Forelimb muscle (tissue), 1 donor: ENCODE results near the gene CPNE4. TPM values are rescaled to one million over a fixed set of nuclear protein-coding genes. Genes with fewer than 3 reads are reported as not detected.
"Not testable (repeated sequence)": the region's sequence is repeated elsewhere in the genome, so short reads cannot be mapped to it uniquely, and the experiment has no call there.

Experiments used
- DNase-seq: peaks from one replicate; pipeline ENCODE4 v3.0.0-alpha.2; 2013; ENCODE audit warnings: low read depth
- polyA plus RNA-seq: library from polyadenylated mRNA; unstranded; fragments of 120-200 nt; gene quantifications from one replicate; pipeline ENCODE4 v1.2.1, GENCODE V29; 2013; ENCODE audit not compliant: insufficient read length

Gene CPNE4
- polyA plus RNA-seq, 1 donor, result 0.23 TPM

DNA sequence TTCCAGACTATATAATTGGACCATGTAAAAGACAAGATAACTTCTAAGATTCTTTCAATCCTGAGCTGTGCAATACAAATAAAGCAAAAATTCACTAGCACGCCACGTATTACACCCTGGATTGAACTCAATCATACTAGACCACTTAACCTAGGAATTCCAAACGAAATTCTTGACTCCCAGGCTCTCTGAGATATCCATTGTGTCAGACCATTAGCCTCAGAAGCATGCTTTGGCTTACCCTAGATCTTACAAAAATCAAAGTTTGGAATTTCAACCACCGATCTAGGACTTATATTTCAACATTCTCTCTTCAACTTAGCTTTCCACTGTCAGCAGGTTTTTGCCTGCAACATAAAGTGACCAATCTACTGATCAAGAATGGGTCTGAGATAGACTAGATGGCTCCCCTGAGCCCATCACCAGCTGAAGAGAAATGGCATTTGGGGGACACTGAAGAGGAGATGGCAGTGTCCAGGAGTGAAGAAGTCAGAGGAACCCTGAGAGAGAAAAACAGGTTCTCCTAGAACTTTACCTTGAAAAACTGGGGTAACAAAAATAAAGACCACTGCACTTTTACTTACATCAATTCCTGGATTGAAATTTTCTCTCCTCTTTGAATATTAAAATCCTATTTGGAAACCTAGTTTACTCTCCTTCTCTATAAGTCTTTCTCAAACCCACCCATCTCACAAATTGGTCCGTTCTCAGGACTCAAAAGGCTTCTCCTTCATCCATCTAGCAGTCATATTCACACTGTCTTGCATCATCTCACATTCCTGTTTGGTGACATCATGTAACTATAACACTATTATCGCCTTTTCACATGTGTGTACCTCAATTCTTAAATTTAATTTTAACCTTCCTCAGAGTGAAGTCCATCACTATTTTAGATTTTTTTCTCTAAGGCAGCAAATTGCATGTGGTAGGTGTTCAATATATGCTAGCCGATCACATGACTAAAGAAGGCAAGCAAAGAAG is 18.5 kb downstream of the CPNE4 start:
- DNase-seq, result no peak

DNA sequence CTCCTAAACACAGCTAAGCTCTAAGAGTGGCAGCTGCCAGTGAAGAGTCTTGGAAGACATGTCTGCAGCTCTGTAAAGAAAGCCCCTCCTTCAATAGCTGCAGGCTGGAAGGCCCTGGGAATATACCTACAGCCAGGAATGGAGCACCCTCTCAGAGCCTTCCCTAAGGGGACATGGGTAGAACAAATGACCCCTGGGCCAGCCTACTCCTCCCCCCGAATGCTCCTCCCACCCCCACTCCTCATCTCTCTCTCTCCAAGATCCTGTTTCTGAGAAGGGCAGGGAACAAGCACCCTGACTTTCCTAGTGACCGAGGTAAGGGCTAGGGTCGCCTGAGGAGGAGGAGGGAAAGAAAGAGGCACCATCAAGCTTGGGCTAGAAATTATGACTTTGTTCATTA is 20.7 kb downstream of the CPNE4 start:
- DNase-seq, result no peak

DNA sequence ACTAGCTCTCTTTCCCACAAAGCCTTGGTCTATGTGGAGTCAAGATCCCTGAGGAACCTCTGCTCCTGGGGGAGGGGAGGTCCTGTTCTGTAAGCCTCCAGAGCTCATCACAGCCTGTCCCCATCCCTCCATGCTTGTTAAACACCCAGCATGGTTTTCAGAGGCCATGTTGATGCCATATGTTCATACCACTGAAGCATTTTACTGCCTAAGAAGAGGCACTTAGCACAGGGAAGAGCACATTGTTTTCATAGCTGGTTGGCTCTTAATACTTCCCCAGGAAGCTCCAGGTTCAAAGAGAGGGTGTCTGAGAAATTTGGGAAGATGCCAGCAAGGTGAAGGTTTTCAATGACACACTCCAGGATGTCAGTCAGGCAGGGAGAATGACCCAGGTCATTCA is 25.6 kb downstream of the CPNE4 start:
- DNase-seq, result no peak

DNA sequence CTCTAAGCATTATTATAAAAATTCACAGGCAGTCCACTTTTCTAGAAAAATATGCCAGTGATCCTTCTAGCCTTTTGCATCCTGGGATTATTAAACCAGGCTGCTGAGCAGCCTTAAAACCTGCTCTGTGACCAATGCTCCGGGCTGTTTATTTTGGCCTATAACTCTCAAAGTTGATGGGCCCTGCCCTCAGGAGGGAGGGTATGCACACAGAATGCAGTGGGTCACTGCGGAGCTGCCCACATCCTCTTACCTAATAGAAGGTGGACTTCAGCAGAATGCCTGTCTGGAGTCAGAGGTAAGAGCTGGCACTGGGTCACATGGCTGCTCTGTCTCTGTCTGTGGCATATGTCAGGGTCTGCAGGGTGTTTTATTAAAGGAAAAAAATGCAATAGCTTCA is 26.0 kb downstream of the CPNE4 start:
- DNase-seq, result no peak

DNA sequence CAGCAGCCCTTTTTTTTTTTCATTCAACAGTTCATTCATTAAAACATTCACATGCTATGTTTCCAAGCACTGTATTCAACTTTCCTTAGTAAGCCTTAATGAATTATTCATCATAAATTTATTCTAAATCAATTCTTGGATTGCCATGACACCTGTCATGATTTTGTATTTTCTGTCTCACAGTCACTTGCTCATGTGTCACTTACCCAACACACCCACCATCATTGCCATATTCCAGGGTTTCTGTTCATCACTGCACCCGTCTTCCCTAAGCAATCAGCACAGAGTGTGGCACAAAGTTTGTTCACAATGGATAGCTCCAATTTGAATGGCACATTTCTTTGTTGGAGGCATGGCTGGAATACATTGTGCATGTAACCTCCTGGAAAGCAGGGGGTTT is 27.2 kb downstream of the CPNE4 start:
- DNase-seq, result no peak

DNA sequence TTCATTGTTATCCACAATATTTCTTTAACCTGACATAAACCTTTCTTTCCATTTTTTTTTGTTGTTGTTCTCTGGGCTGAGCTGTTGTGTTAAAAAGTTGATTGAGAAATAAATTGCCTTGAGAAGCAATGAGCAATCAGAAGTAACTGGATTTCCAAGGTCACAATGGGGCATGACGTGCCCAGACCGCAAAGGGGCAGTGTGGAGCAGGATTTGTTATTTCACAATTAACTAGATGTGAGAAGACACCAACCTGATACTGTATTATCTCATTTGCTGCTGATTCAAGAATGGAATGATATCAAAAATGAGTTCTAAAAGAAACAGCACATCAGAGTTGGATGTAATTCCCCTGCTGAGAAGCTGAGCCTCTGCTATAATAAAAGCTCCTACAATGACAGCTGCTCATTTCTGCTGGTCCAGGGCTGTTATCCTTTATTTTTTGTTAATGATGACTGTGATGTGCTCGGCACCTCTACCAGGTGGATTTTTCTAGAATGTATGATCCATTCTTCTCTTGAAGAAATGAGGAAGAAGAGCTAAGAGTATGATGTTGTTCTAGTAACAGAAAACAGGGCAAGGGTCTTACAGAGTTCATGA is 28.1 kb downstream of the CPNE4 start:
- no peak for DNase-seq

DNA sequence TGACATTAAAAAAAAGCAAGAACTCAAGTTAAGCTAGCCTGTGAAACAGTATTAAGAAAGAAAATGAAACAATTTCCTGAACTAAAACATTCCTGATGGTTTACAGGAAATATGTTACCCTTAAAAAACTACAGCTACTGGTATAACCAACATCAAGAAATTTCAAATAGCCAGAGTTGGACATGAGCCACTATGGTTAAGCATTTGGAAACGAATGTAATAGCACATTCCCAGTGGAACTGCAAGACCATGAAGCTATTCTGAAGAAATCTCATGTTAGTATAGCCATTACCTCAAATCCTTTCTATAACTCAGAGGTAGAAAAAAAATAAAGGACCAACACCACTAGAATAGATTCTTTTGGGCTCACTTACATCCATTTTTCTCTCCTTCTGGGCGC is 30.2 kb downstream of the CPNE4 start:
- no peak for DNase-seq

DNA sequence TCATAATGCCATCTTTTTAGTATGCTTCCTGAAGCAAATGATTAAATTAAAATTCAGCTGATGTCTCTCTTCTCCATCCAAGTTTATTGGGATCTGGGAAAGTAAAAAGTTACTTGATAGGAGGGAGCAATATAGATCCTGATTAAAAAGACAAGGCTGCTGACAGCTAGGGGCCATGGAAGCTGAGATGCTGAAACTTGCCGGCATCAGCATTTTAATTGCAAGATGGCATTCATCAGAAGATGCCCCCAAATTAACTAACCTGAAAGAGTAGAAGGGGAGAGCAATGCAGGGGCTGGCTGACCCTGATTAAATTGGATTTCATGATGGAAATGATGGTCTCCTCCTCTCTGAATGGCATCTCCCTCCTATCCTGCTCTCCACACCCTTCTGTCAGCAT is 31.1 kb downstream of the CPNE4 start:
- no peak for DNase-seq

DNA sequence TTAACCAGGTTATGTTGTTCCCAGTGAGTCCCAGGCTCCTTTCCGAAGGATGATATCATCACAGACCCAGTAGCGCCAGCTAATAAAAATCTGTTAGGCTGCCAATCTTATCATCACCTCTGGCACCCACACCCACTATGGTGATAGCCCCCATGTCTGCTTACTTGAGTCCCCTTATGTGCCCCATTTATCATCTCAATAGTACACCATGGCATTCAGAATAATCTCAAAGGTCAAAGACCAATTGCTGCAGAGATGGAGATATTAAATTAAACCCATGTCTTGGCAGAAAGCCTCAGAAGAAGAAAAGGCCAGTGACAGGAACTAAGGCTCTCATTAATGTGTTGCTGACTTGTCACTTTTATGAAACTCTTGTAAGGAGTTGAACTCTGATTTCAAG is 32.8 kb downstream of the CPNE4 start:
- no peak for DNase-seq

DNA sequence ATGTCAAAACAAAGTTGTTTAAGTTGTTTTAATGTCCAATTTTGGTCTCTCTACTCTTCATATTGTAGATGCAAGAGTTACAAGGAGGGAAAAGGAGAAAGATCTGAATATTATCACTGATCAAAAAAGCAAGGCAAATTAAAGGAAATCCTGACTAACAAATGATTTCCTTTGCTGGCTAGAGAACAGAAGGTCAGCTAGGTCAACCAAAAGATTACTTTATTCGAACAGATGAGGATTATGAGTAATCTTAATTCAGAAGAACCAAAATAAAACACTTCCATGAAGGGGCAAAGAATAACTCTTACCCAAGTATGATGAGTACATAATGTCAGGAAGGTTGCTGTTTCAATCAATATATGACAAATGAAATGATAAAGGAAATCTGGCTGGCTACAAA is 33.8 kb downstream of the CPNE4 start:
- DNase-seq, result no peak

DNA sequence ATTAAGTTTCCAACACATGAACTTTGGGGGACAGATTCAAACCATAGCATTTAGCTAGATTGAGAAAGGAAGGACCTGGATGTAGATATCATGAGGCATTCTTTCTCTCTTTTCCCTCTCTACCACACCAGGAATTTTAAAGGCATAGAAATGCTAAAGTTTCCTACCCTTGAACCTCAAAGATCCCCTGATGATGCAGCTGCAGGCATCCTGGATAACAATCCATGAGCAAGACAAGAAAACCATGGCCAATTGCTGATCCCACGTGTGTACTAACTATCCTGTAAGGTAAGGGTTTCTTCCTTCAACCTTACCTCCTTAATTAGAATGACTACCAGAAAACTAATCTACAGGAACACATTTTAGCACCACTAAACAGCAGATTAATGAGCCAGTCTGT is 36.8 kb downstream of the CPNE4 start:
- no peak for DNase-seq

DNA sequence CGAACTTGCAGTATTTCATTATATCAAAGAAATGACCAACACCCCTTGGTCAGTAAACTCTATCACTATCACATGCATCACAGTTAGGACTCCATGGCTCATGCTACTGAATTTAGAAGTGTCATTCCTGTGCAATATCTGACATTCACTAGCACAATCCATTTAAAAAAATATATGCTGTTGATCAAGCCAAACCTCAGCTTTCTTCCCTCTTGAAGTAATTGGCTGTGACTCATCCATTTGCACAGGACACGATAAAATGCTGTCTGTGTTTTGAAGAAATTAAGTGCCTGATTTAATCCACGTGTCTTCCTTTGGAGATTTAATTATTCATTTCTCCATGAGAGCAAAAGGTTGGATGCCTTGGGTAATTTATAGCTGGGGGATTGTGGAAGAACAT is 38.9 kb downstream of the CPNE4 start:
- no peak for DNase-seq

DNA sequence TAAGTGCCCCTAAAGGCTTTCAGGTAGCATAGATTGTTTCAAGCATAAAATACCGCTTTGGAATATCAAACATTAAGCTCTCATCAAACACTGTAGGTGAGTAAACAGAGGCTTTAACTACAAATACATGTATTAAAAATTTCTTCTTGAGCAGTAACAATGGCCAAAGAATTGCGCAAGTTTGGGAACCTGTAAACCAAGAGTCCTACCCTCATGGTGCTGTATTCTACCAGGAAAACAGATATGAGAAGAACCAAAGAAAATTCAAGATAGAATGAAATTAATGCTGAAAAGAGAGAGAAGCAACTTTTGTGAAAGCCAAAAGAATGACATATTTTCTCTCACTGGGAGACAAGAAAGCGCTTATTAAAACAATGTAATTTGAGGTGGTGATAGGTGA is 45.5 kb downstream of the CPNE4 start:
- no peak for DNase-seq

DNA sequence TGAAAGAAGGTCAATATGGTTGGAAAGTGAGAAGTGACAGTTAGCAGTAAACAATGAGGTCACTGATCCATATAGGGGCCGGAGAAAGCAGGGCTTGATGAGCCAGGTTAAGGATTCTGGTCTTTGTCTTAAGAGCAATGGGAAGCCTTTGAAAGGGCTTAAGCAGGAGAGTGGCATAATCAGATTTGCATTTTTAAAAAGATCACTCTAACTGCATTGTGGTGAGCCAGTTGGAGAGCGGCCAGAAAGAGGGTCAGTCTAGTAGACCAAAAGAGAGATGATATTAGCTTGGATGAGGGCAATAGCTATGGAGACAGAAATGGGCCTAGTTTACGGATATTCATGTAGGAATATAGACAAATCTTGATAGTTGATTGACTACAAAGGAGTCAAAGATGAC is 46.6 kb downstream of the CPNE4 start:
- no peak for DNase-seq

DNA sequence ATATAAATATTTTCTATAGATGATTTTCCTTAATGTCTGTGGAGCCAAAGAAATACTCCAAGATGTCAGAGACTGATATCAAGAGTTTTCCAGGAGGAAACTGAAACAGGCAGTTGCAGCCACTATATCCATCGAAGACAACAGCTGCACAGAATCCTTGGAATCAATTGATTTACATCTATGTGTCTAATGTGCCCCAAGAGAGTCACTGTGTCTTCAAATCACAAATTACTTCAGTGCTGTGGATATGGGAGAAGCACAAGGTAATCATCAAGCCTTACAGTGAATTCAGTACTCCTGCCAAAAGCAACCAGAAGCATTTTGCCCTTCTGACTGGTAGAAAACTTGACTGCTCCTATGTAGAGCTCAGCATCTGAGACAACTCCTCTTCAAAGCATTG is 51.1 kb downstream of the CPNE4 start:
- no peak for DNase-seq

DNA sequence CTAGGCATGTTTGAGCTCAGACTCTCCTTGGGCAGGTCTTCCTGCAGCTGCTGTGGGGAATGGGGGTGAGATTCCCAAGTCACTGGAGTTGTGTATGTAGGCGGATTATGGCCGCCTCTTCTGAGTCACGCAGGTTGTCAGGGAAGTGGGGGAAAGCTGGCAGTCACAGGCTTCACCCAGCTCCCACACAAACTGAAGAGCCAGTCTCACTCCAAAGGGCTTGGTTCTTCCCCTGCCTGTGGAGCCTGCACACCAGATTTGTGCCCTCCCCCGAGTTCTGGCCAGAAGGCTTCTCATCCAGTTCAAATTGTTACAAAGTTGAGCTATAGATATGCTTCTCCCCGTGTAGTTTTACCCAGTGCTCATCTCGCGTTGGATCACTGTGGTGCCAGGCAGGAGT is 53.5 kb downstream of the CPNE4 start:
- DNase-seq, result no peak

DNA sequence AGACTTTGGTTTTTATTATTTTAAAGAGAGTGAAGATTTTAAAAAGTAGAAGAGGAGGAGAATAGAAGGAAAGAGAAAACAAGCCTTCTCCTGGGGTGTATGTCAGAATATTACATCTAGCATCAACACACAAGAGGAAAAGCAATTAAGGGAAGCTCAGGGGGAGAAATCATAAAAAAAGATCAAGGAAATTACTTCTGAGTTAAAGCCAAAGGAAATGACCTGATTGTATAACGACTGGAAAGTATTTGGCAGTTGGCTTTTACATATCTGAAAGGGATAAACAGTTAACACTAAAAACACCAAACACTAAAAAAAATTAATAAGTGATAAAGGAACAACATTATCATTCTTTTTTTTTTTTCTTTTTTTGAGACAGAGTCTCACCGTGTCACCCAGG is 58.4 kb downstream of the CPNE4 start:
- no peak for DNase-seq

DNA sequence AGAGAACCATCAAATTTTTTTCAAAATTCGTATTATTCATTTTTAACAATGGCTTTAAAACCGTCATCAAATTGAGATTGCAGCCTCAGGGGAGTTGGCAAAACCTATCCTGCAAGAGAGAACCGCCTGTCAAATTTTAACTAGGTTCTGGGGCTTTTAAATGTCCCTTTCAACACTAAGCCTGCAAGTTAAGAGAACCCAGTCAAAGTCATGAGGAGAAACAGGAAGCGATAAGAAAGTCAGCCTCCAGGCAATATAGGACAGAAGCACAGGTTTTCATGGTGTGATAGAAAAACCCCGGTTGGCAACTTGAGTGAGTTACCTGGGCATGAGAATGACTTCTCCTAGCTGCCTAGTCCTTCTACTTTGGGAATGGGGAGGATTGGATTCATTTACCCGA is 59.8 kb downstream of the CPNE4 start:
- DNase-seq, result no peak

DNA sequence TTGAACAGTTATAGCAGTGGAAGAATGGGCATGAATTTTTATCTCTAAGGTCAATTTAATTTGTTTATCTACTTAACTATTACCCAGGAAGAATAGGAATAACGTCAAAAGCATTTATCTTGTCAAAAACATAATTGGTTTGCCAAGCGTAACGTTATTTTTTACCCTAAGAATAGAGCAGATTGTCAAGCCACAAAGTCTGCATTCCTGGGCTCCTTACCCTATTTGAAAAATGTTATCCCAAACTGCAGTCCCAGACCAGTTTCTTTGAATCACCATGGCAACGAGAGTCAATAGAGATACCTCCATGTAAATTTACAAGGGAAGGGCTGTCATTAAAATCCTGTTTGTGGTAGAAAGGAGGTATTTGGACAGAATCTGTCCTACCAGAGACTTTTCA is 61.1 kb downstream of the CPNE4 start:
- no peak for DNase-seq

DNA sequence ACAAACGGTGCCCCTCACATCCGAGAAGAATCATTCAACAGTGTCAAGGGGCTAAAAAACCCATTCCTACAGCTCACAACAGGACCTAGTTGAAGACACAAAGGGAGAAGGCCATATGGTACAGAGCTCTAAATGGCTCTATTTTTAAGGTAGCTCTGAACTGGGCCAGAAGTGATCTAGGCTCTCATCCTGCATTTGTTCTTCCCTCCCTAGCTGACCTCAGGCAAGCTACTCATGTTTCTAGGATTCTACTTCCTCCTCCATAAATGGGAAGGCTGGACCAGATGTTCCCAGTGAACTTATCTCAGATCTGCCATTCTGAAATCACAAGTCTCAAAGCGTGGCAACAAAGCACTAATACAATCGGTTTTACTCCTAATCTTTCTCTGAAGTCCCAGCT is 62.3 kb downstream of the CPNE4 start:
- no peak for DNase-seq

DNA sequence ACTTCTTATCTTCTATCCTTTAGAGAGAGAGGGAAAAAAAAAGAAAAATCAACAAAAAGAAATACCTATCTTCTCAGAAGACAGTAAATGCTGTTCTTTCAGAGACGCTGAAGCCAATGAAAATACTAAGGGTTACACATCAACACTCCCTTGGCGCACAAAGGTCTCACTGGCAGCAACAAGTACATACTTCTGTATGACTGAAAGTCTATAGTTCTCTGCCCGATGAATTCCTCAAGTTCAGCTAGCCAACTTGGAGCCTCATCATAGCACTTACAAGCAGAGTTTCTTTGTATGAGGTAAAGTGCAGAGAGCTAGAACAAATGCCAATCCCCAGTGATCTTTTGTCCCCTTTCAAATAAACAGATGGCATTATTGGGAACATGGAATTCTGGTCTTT is 62.7 kb downstream of the CPNE4 start:
- DNase-seq, result no peak

DNA sequence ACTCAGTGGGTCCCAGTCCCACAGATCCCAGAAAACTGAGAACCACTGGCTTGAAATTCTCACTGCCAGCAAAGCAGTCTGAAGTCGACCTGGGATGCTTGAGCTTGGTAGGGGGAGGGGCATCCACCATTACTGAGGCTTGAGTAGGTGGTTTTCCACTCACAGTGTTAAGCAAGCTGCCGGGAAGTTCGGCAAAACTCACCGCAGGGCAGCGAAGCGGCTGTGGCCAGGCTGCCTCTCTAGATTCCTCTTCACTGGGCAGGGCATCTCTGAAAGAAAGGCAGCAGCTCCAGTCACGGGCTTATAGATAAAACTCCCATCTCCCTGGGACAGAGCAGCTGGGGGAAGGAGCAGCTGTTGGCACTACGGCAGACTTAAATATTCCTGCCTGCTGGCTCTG is 71.4 kb downstream of the CPNE4 start:
- not testable (repeated sequence) for DNase-seq

DNA sequence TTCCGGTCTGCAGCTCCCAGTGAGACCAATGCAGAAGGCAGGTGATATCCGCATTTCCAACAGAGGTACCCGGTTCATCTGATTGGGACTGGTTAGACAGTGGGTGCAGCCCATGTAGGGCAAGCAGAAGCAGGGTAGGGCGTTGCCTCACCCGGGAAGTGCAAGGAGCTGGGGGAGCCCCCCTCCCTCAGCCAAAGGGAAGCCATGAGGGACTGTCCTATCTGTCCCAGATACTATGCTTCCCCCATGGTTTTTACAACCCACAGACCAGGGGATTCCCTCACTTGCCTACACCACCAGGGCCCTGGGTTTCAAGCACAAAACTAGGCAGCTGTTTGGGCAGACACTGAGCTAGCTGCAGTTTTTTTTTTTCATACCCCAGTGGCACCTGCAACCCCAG is 71.8 kb downstream of the CPNE4 start:
- DNase-seq, result no peak

DNA sequence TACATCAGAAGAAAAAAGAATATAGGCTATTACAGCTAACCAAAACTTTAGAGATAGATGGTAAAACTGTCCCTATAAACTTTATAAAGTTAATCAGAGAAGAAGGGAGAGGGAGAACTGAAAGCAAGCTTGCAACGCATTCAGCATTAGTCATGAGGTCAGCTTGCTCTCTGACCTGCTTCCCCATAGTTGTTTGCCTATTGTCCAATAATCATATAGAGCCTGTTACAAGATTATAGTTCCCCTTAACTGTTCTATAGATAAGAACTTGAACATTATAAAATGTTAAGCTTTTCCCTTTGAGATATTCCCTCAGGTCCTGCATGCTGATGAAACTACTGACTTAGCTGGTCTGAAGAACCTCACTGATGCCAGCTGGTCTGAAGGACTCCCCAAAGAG is 74.5 kb downstream of the CPNE4 start:
- DNase-seq, result no peak
